Adrenal gland (tissue), 12 donors: ENCODE results near the gene TMEM135. TPM values are rescaled to one million over a fixed set of nuclear protein-coding genes. Genes with fewer than 3 reads are reported as not detected.

Experiments used
- DNase-seq, 7 donors: peaks; one replicate each; pipeline ENCODE4 v3.0.0-alpha.2; 2019 to 2020
- H3K27ac ChIP-seq, 5 donors: fragments of 200-600 bp; sonication (generic) in 4 of 5; 1 replicate in 3 of 5; 2 replicates in 2 of 5; pipeline versions ENCODE4 v1.5.1 to v1.8.0; 2016 to 2020; ENCODE audit warnings: mild to moderate bottlenecking in 1 of 5
- H3K27me3 ChIP-seq: fragments of 200-600 bp; 2 replicates; pipeline ENCODE4 v1.8.0; 2021
- H3K36me3 ChIP-seq, 2 donors: fragments of 200-600 bp; replicated peaks in 1 of 2; 1 replicate in 1 of 2; 2 replicates in 1 of 2; pipeline versions ENCODE4 v1.5.1 to v1.8.0; 2018 to 2022
- H3K4me1 ChIP-seq, 2 donors: fragments of 200-600 bp; replicated peaks in 1 of 2; 1 replicate in 1 of 2; 2 replicates in 1 of 2; pipeline versions ENCODE4 v1.5.1 to v1.8.0; 2018 to 2021
- H3K4me3 ChIP-seq, 4 donors: fragments of 200-600 bp; sonication (generic) in 3 of 4; one replicate each; pipeline ENCODE4 v1.5.1; 2016 to 2018
- H3K9me3 ChIP-seq, 3 donors: fragments of 200-600 bp; sonication (generic) in 1 of 3; replicated peaks in 1 of 3; 1 replicate in 2 of 3; 2 replicates in 1 of 3; pipeline versions ENCODE4 v1.5.1 to v1.8.0; 2016 to 2021
- POLR2A ChIP-seq, 2 donors: fragments of 450-650 bp; IDR thresholded peaks; one replicate each; pipeline ENCODE4 v1.6.1; 2017; ENCODE audit warnings: antibody characterized with exemption in 2 of 2, mild to moderate bottlenecking in 2 of 2, moderate library complexity in 1 of 2
- WGBS, 4 donors: extraction: QIAGEN DNeasy Blood & Tissue Kit in 2 of 4; methylation state at CpG; one replicate each; pipeline versions ENCODE4 v1.1.5 to v1.1.7; 2013 to 2017; 5-methylcytosine and 5-hydroxymethylcytosine counted together
- intact Hi-C, 2 donors: fragments of 100-400 bp; cut with DNase I; formaldehyde crosslinking; loops; one replicate each; pipeline versions ENCODE4 v1.14.1 to v1.15.0; 2022 to 2023
- polyA plus RNA-seq, 3 donors: library from polyadenylated mRNA; stranded (reverse); fragments of 200-250 nt in 2 of 3; fragments of 350-450 nt in 1 of 3; fragmentation: Illumina TruSeq in 1 of 3; extraction: RNeasy Lipid Tissue Mini Kit (QIAGEN cat#74804) in 1 of 3; gene quantifications; one replicate each; pipeline ENCODE4 v1.2.3, GENCODE V29; 2013 to 2014
- total RNA-seq, 9 donors: library from RNA; depleted of rRNA in 4 of 9; stranded (reverse); fragments of >200 nt in 4 of 9; fragments of 120-200 nt in 1 of 9; fragmentation: NEBNext Ultra II Directional in 1 of 9; extraction: Animal tissue kit (Norgen Biotek cat#: 25700) in 1 of 9; gene quantifications; one replicate each; pipeline versions ENCODE4 v1.1.0 to v1.2.4, GENCODE V29; 2013 to 2023
- TF ChIP-seq, protein P1 (sequence below), 6 experiments: fragments of 450-650 bp in 4 of 6; fragments of 200-600 bp in 2 of 6; sonication (generic) in 1 of 6; IDR thresholded peaks; 1 replicate in 5 of 6; 2 replicates in 1 of 6; pipeline versions ENCODE4 v1.5.1 to v1.8.0; 2016 to 2021; ENCODE audit warnings: antibody characterized with exemption in 6 of 6, mild to moderate bottlenecking in 2 of 6, moderate library complexity in 1 of 6
- donor health status: healthy with polysubstance abuse.
- donor health status: Bipolar disorder and iron deficiency.
- donor health status: DM: yes; HTN: yes; CAD: no.
- donor health status: DM: no; HTN: no; CAD: no.
- donor health status: DM: no; HTN: no; CAD: no.
- donor health status: DM: yes; HTN: yes; CAD: no.

TMEM135 gene
- total and polyA plus RNA-seq, 12 donors: 8.2 to 101 (median 44.5) TPM

GRCh38 chr11:87141980-87142514 is 104.3 kb downstream of the TMEM135 start:
- Histone ChIP-seq H3K27me3 (no peaks in the 10 kb centered on the region), H3K27ac (no peak overlapping the region), H3K4me1 (no peaks in the 10 kb centered on the region), H3K4me3 (no peak overlapping the region), H3K9me3 (peaks cover 0 to 8% (median 0%) of the 10 kb centered on the region in 3 donors), H3K36me3 (no peaks in the 10 kb centered on the region)
- DNase-seq: no peak
- intact Hi-C loops: no loop called here
- TF ChIP-seq, protein P1, sequence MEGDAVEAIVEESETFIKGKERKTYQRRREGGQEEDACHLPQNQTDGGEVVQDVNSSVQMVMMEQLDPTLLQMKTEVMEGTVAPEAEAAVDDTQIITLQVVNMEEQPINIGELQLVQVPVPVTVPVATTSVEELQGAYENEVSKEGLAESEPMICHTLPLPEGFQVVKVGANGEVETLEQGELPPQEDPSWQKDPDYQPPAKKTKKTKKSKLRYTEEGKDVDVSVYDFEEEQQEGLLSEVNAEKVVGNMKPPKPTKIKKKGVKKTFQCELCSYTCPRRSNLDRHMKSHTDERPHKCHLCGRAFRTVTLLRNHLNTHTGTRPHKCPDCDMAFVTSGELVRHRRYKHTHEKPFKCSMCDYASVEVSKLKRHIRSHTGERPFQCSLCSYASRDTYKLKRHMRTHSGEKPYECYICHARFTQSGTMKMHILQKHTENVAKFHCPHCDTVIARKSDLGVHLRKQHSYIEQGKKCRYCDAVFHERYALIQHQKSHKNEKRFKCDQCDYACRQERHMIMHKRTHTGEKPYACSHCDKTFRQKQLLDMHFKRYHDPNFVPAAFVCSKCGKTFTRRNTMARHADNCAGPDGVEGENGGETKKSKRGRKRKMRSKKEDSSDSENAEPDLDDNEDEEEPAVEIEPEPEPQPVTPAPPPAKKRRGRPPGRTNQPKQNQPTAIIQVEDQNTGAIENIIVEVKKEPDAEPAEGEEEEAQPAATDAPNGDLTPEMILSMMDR (IDR thresholded peaks at IDR 0.05): no peak
- no peak for TF ChIP-seq POLR2A (IDR thresholded peaks at IDR 0.05)
- 80 to 98% (median 89%) methylated on average over 3 of the region's 3 CpGs for WGBS, 4 donors

DNA sequence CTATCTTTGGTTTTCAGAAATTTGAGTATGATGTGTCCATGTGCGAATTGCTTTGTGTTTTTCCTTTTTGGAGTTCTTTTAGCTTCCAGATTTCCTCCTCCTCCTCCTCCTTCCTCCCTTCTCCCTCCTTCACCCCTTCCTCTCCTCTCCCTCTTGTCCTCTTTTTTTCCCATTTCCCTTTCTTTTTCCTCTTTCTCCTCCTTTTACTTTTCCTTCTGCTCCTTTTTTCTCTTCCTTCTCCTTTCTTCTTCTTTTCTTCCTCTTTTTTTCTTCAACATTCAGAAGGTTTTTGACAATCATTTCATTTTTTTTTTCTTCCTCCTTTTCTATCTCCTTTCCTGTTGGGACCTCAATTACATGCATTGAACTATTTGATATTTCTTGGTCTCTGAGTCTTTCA is 104.9 kb downstream of the TMEM135 start:
- no peaks in the 10 kb centered on the region for H3K36me3 ChIP-seq
- peaks cover 0 to under 1% of the 10 kb centered on the region in 2 donors for H3K4me1 ChIP-seq
- intact Hi-C loops: no loop called here
- no peaks in the 10 kb centered on the region for H3K27me3 ChIP-seq
- no peak for TF ChIP-seq POLR2A (IDR thresholded peaks at IDR 0.05)
- TF ChIP-seq, protein P1 (IDR thresholded peaks at IDR 0.05): no peak
- DNase-seq: no peak
- 96 to 100% (median 98%) methylated on average over 1 of the region's 1 CpG for WGBS, 4 donors
- H3K4me3 ChIP-seq: no peak overlapping the region
- no peak overlapping the region for H3K27ac ChIP-seq
- peaks cover 0 to 8% (median 0%) of the 10 kb centered on the region in 3 donors for H3K9me3 ChIP-seq

DNA sequence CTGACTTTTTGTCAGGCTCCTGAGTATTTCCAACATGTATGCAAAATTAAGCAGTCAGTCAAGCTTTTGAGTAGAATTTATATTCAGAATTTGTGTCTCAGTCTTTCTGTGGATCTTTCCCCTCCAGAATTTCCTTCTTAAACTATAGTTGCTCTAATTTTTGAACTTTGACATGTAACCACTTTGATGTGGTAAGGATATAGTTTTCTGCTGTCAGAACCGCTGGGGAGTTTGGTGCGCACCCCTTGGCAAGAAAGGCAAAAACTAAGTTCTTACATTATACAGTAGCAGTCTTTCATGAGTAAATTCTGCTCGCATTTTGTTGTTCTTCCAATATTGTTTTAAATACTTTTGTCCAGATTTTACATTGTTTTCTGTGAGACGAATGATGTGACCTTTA is 105.9 kb downstream of the TMEM135 start:
- peaks cover 0 to 8% (median 0%) of the 10 kb centered on the region in 3 donors for H3K9me3 ChIP-seq
- intact Hi-C loops: no loop called here
- no peak for DNase-seq
- TF ChIP-seq, protein P1 (IDR thresholded peaks at IDR 0.05): no peak
- no peak for TF ChIP-seq POLR2A (IDR thresholded peaks at IDR 0.05)
- no peak overlapping the region for H3K4me3 ChIP-seq
- no peaks in the 10 kb centered on the region for H3K36me3 ChIP-seq
- H3K27ac ChIP-seq: no peak overlapping the region
- WGBS, 4 donors: 77 to 96% (median 83%) methylated on average over 4 of the region's 4 CpGs
- H3K27me3 ChIP-seq: no peaks in the 10 kb centered on the region
- H3K4me1 ChIP-seq: peaks cover 0 to 4% of the 10 kb centered on the region in 2 donors

- Histone ChIP-seq H3K27ac (no peak overlapping the region), H3K4me3 (no peak overlapping the region), H3K4me1 (peaks cover 0 to 4% of the 10 kb centered on the region in 2 donors), H3K9me3 (peaks cover 0 to 6% (median 0%) of the 10 kb centered on the region in 3 donors), H3K27me3 (no peaks in the 10 kb centered on the region), H3K36me3 (no peaks in the 10 kb centered on the region)
- no peak for TF ChIP-seq POLR2A (IDR thresholded peaks at IDR 0.05)
- TF ChIP-seq, protein P1 (IDR thresholded peaks at IDR 0.05): no peak
- intact Hi-C loops: no loop called here
- 87 to 90% (median 89%) methylated on average over 3 of the region's 3 CpGs for WGBS, 4 donors
- no peak for DNase-seq
These were observed 106.5 kb downstream of the TMEM135 start for GRCh38 chr11:87144252-87144651.
